Measurements from ENCODE around the gene LRRC52. TPM values are rescaled to one million over a fixed set of nuclear protein-coding genes. Genes with fewer than 3 reads are reported as not detected.

LRRC52 gene
- total RNA-seq, 2 experiments from 2014 or later, result not detected

GRCh38 chr1:165545974-165546373, 2.2 kb downstream of the LRRC52 start:
- CTCF ChIA-PET, result interaction anchor here (0.6 kb wide), 1 partner anchor 47 kb away, joined by 3 read pairs; no protein-coding TSS in a partner anchor
- no peak overlapping the region for H3K27ac Mint-ChIP-seq

GRCh38 chr1:165549973-165550372, 6.2 kb downstream of the LRRC52 start:
- DNase-seq (no peak), ATAC-seq (no peak)
- Mint-ChIP-seq H3K4me3 (no peak overlapping the region), H3K9me3 (ENCODE audit: low read depth) (no peaks in the 10 kb centered on the region), H3K27me3 (peaks cover 53% of the 10 kb centered on the region), H3K36me3 (no peaks in the 10 kb centered on the region), H3K4me1 (no peaks in the 10 kb centered on the region), H3K27ac (no peak overlapping the region)
- CTCF ChIA-PET, result no interaction called here

More at GRCh38 chr1:165545974-165546373, 2.2 kb downstream of the LRRC52 start:
- no peaks in the 10 kb centered on the region for H3K36me3 Mint-ChIP-seq
- H3K4me3 Mint-ChIP-seq, result no peak overlapping the region
- DNase-seq, result no peak
- no peaks in the 10 kb centered on the region for H3K4me1 Mint-ChIP-seq
- no peak for ATAC-seq
- peaks cover 63% of the 10 kb centered on the region for H3K27me3 Mint-ChIP-seq
- H3K9me3 Mint-ChIP-seq (ENCODE audit: low read depth), result no peaks in the 10 kb centered on the region

- Mint-ChIP-seq H3K27ac (no peak overlapping the region), H3K27me3 (peaks cover 46% of the 10 kb centered on the region)
Observed at GRCh38 chr1:165551469-165551868, 7.7 kb downstream of the LRRC52 start.

GRCh38 chr1:165560883-165561656, 17.3 kb downstream of the LRRC52 start:
- no peaks in the 10 kb centered on the region for H3K36me3 Mint-ChIP-seq
- H3K4me1 Mint-ChIP-seq, result no peaks in the 10 kb centered on the region
- no peak overlapping the region for H3K4me3 Mint-ChIP-seq
- peaks cover 43% of the 10 kb centered on the region for H3K27me3 Mint-ChIP-seq
- no peak overlapping the region for H3K27ac Mint-ChIP-seq
- DNase-seq (no peak), ATAC-seq (no peak)
- CTCF ChIA-PET, result no interaction called here
- no peaks in the 10 kb centered on the region for H3K9me3 Mint-ChIP-seq (ENCODE audit: low read depth)

More at GRCh38 chr1:165551469-165551868, 7.7 kb downstream of the LRRC52 start:
- Mint-ChIP-seq H3K4me1 (no peaks in the 10 kb centered on the region), H3K36me3 (no peaks in the 10 kb centered on the region), H3K9me3 (ENCODE audit: low read depth) (no peaks in the 10 kb centered on the region), H3K4me3 (no peak overlapping the region)
- DNase-seq (no peak), ATAC-seq (no peak)
- CTCF ChIA-PET, result no interaction called here

GRCh38 chr1:165562571-165562970, 18.8 kb downstream of the LRRC52 start:
- H3K27ac Mint-ChIP-seq, result no peak overlapping the region
- H3K4me3 Mint-ChIP-seq, result no peak overlapping the region
- H3K27me3 Mint-ChIP-seq, result peaks cover 45% of the 10 kb centered on the region
- no peaks in the 10 kb centered on the region for H3K4me1 Mint-ChIP-seq
- H3K36me3 Mint-ChIP-seq, result no peaks in the 10 kb centered on the region
- no peaks in the 10 kb centered on the region for H3K9me3 Mint-ChIP-seq (ENCODE audit: low read depth)
- DNase-seq (no peak), ATAC-seq (no peak)
- CTCF ChIA-PET, result interaction anchor here (1.3 kb wide), 1 partner anchor 170 kb away, joined by 3 read pairs; no protein-coding TSS in a partner anchor

- Mint-ChIP-seq H3K4me1 (no peaks in the 10 kb centered on the region), H3K4me3 (no peak overlapping the region), H3K27me3 (peaks cover 45% of the 10 kb centered on the region), H3K9me3 (ENCODE audit: low read depth) (no peaks in the 10 kb centered on the region), H3K27ac (no peak overlapping the region), H3K36me3 (no peaks in the 10 kb centered on the region)
- ATAC-seq (no peak), DNase-seq (no peak)
- CTCF ChIA-PET, result no interaction called here
Observed at GRCh38 chr1:165563551-165563950, 19.8 kb downstream of the LRRC52 start.

GRCh38 chr1:165564561-165564960, 20.8 kb downstream of the LRRC52 start:
- Mint-ChIP-seq H3K36me3 (no peaks in the 10 kb centered on the region), H3K4me1 (no peaks in the 10 kb centered on the region), H3K27me3 (peaks cover 42% of the 10 kb centered on the region), H3K4me3 (no peak overlapping the region), H3K27ac (no peak overlapping the region), H3K9me3 (ENCODE audit: low read depth) (no peaks in the 10 kb centered on the region)
- DNase-seq (no peak), ATAC-seq (no peak)
- CTCF ChIA-PET, result no interaction called here

- CTCF ChIA-PET, result no interaction called here
- Mint-ChIP-seq H3K9me3 (ENCODE audit: low read depth) (no peaks in the 10 kb centered on the region), H3K27me3 (peaks cover 47% of the 10 kb centered on the region), H3K36me3 (no peaks in the 10 kb centered on the region), H3K4me1 (no peaks in the 10 kb centered on the region), H3K27ac (no peak overlapping the region), H3K4me3 (no peak overlapping the region)
- ATAC-seq, result no peak
- DNase-seq, result no peak
Observed at GRCh38 chr1:165565751-165566490, 22.1 kb downstream of the LRRC52 start.

GRCh38 chr1:165570078-165570477, 26.3 kb downstream of the LRRC52 start:
- Mint-ChIP-seq H3K27me3 (peaks cover 52% of the 10 kb centered on the region), H3K9me3 (ENCODE audit: low read depth) (no peaks in the 10 kb centered on the region), H3K4me3 (no peak overlapping the region), H3K4me1 (no peaks in the 10 kb centered on the region), H3K36me3 (no peaks in the 10 kb centered on the region), H3K27ac (no peak overlapping the region)
- DNase-seq (no peak), ATAC-seq (no peak)
- CTCF ChIA-PET, result interaction anchor here (1.8 kb wide), 1 partner anchor 177 kb away, joined by 4 read pairs; no protein-coding TSS in a partner anchor

GRCh38 chr1:165573787-165574186, 30.0 kb downstream of the LRRC52 start:
- no peak for ATAC-seq
- Mint-ChIP-seq H3K36me3 (no peaks in the 10 kb centered on the region), H3K9me3 (ENCODE audit: low read depth) (no peaks in the 10 kb centered on the region), H3K27ac (no peak overlapping the region), H3K4me3 (no peak overlapping the region), H3K27me3 (peaks cover 61% of the 10 kb centered on the region), H3K4me1 (no peaks in the 10 kb centered on the region)
- DNase-seq, result no peak
- CTCF ChIA-PET, result interaction anchor here (0.7 kb wide), 1 partner anchor 19 kb away, joined by 3 read pairs; no protein-coding TSS in a partner anchor

- no peak overlapping the region for H3K27ac Mint-ChIP-seq
- no peaks in the 10 kb centered on the region for H3K9me3 Mint-ChIP-seq (ENCODE audit: low read depth)
- no peak overlapping the region for H3K4me3 Mint-ChIP-seq
- H3K27me3 Mint-ChIP-seq, result peaks cover 61% of the 10 kb centered on the region
- DNase-seq, result no peak
- no peaks in the 10 kb centered on the region for H3K36me3 Mint-ChIP-seq
- H3K4me1 Mint-ChIP-seq, result no peaks in the 10 kb centered on the region
- CTCF ChIA-PET, result interaction anchor here (1.3 to 1.4 kb wide), 2 partner anchors 19 to 203 kb away, joined by 3 read pairs; no protein-coding TSS in a partner anchor
- no peak for ATAC-seq
Observed at GRCh38 chr1:165574295-165574694, 30.5 kb downstream of the LRRC52 start.

- no peak overlapping the region for H3K27ac Mint-ChIP-seq
- CTCF ChIA-PET, result interaction anchor here (1.3 to 1.4 kb wide), 2 partner anchors 17 to 205 kb away, joined by 3 read pairs; no protein-coding TSS in a partner anchor
- H3K27me3 Mint-ChIP-seq, result peaks cover 48% of the 10 kb centered on the region
- H3K4me3 Mint-ChIP-seq, result no peak overlapping the region
- H3K36me3 Mint-ChIP-seq, result no peaks in the 10 kb centered on the region
- no peaks in the 10 kb centered on the region for H3K9me3 Mint-ChIP-seq (ENCODE audit: low read depth)
- DNase-seq, result no peak
- ATAC-seq, result no peak
- H3K4me1 Mint-ChIP-seq, result no peaks in the 10 kb centered on the region
Observed at GRCh38 chr1:165575468-165576099, 31.8 kb downstream of the LRRC52 start.

GRCh38 chr1:165576536-165576935, 32.7 kb downstream of the LRRC52 start:
- Mint-ChIP-seq H3K36me3 (no peaks in the 10 kb centered on the region), H3K4me1 (no peaks in the 10 kb centered on the region), H3K4me3 (no peak overlapping the region), H3K27ac (no peak overlapping the region), H3K27me3 (peaks cover 47% of the 10 kb centered on the region), H3K9me3 (ENCODE audit: low read depth) (no peaks in the 10 kb centered on the region)
- CTCF ChIA-PET, result interaction anchor here (0.6 to 1.4 kb wide), 2 partner anchors 16 to 20 kb away, joined by 3 to 4 read pairs; no protein-coding TSS in a partner anchor
- DNase-seq (no peak), ATAC-seq (no peak)
